Loucy (cell line): ENCODE measurements around the gene PARN.

Experiments used
- H2AFZ ChIP-seq: fragments of 200-600 bp; sonication (generic); 2 replicates; pipeline ENCODE4 v1.6.0; 2016; ENCODE audit warnings: antibody characterized with exemption, mild to moderate bottlenecking, low read length, moderate library complexity
- H3F3A ChIP-seq: fragments of 200-600 bp; 2 replicates; pipeline ENCODE4 v1.6.0; 2016; ENCODE audit warnings: antibody characterized with exemption, low read depth, mild to moderate bottlenecking
- H3K27me3 ChIP-seq: fragments of 200-600 bp; sonication (generic); 2 replicates; pipeline ENCODE4 v1.6.1; 2014; ENCODE audit warnings: low read length, mild to moderate bottlenecking; ENCODE audit not compliant: insufficient read depth, poor library complexity, severe bottlenecking
- H3K36me3 ChIP-seq: fragments of 200-600 bp; sonication (generic); 2 replicates; pipeline ENCODE4 v1.6.1; 2016; ENCODE audit warnings: low read length; ENCODE audit not compliant: insufficient read depth
- H3K4me1 ChIP-seq: fragments of 200-600 bp; sonication (generic); 2 replicates; pipeline ENCODE4 v1.5.1; 2014; ENCODE audit warnings: low read length, mild to moderate bottlenecking; ENCODE audit not compliant: insufficient read depth, poor library complexity, severe bottlenecking
- H3K4me2 ChIP-seq: fragments of 200-600 bp; sonication (generic); 2 replicates; pipeline ENCODE4 v1.6.0; 2014; ENCODE audit warnings: antibody characterized with exemption, low read length, low read depth, mild to moderate bottlenecking; ENCODE audit not compliant: poor library complexity, severe bottlenecking
- H3K4me3 ChIP-seq: fragments of 200-600 bp; sonication (generic); 2 replicates; pipeline ENCODE4 v1.5.1; 2014; ENCODE audit warnings: low read length, mild to moderate bottlenecking, mixed read lengths; ENCODE audit not compliant: poor library complexity, severe bottlenecking
- H3K79me2 ChIP-seq: fragments of 200-600 bp; sonication (generic); 2 replicates; pipeline ENCODE4 v1.6.1; 2014; ENCODE audit warnings: low read length; ENCODE audit not compliant: insufficient read depth
- H3K9ac ChIP-seq: fragments of 200-600 bp; sonication (generic); 2 replicates; pipeline ENCODE4 v1.6.0; 2014; ENCODE audit warnings: mild to moderate bottlenecking, low read depth, low read length, moderate library complexity; ENCODE audit not compliant: poor library complexity, severe bottlenecking
- H3K9me2 ChIP-seq: fragments of 200-600 bp; sonication (generic); replicated peaks from 2 replicates; pipeline ENCODE4 v1.6.1; 2016; ENCODE audit warnings: low read depth, low read length, mixed read lengths
- H3K9me3 ChIP-seq: fragments of 200-600 bp; sonication (generic); 2 replicates; pipeline ENCODE4 v1.6.1; 2014; ENCODE audit warnings: mild to moderate bottlenecking, antibody characterized with exemption, low read length, low read depth; ENCODE audit not compliant: insufficient read depth
- H4K20me1 ChIP-seq: fragments of 200-600 bp; sonication (generic); 2 replicates; pipeline ENCODE4 v1.6.0; 2014; ENCODE audit warnings: antibody characterized with exemption, low read length, mild to moderate bottlenecking; ENCODE audit not compliant: insufficient read depth, poor library complexity, severe bottlenecking
- EZH2phosphoT487 ChIP-seq: fragments of 200-600 bp; IDR thresholded peaks from 2 replicates; pipeline ENCODE4 v1.6.1; 2018; ENCODE audit warnings: antibody characterized with exemption, mild to moderate bottlenecking, moderate library complexity, borderline replicate concordance
- TF ChIP-seq, protein P1 (sequence below): fragments of 200-600 bp; sonication (generic); conservative IDR thresholded peaks from 2 replicates; pipeline ENCODE4 v1.5.1; 2014; ENCODE audit warnings: mild to moderate bottlenecking, antibody characterized with exemption, low read length

Gene PARN

GRCh38 chr16:14629919-14630619 is at the start of gene PARN:
TSS of gene PARN (minus strand) at chr16:14630260. CDS start at chr16:14630125, 135 bp downstream.
- Histone ChIP-seq H3K4me1 (peaks cover 4% of the 10 kb centered on the region), H3K4me3 (peak within 1 kb of the TSS; percentile 96), H3K9me2 (no peaks in the 10 kb centered on the region), H3K9me3 (no peaks in the 10 kb centered on the region), H3K9ac (peak within 1 kb of the TSS; percentile 95), H3K4me2 (peak within 1 kb of the TSS; percentile 94), H4K20me1 (peaks cover 23% of the 10 kb centered on the region), H3K36me3 (no peaks in the 10 kb centered on the region; the same call in 1 of the 2 replicates), H3K27me3 (no peaks in the 10 kb centered on the region), H2AFZ (peak within 1 kb of the TSS; percentile 43; the same call in 1 of the 2 replicates), H3K79me2 (peaks cover 45% of the 10 kb centered on the region), H3F3A (no peaks in the 10 kb centered on the region)
- TF ChIP-seq, protein P1, sequence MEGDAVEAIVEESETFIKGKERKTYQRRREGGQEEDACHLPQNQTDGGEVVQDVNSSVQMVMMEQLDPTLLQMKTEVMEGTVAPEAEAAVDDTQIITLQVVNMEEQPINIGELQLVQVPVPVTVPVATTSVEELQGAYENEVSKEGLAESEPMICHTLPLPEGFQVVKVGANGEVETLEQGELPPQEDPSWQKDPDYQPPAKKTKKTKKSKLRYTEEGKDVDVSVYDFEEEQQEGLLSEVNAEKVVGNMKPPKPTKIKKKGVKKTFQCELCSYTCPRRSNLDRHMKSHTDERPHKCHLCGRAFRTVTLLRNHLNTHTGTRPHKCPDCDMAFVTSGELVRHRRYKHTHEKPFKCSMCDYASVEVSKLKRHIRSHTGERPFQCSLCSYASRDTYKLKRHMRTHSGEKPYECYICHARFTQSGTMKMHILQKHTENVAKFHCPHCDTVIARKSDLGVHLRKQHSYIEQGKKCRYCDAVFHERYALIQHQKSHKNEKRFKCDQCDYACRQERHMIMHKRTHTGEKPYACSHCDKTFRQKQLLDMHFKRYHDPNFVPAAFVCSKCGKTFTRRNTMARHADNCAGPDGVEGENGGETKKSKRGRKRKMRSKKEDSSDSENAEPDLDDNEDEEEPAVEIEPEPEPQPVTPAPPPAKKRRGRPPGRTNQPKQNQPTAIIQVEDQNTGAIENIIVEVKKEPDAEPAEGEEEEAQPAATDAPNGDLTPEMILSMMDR, result no peak
- no peak for TF ChIP-seq EZH2phosphoT487

- no peaks in the 10 kb centered on the region for H3K9me3 ChIP-seq
- no peak overlapping the region for H2AFZ ChIP-seq
- no peaks in the 10 kb centered on the region for H3K79me2 ChIP-seq
- H3K36me3 ChIP-seq, result no peaks in the 10 kb centered on the region
- no peak overlapping the region for H3K9ac ChIP-seq
- H3K9me2 ChIP-seq, result no peaks in the 10 kb centered on the region
- no peaks in the 10 kb centered on the region for H4K20me1 ChIP-seq
- no peaks in the 10 kb centered on the region for H3K27me3 ChIP-seq
- TF ChIP-seq, protein P1, result no peak
- TF ChIP-seq EZH2phosphoT487, result no peak
- no peaks in the 10 kb centered on the region for H3F3A ChIP-seq
- H3K4me1 ChIP-seq, result no peaks in the 10 kb centered on the region
- H3K4me3 ChIP-seq, result no peak overlapping the region
- H3K4me2 ChIP-seq, result no peak overlapping the region
These were observed 48.9 kb upstream of the PARN start for GRCh38 chr16:14678748-14679497.

DNA sequence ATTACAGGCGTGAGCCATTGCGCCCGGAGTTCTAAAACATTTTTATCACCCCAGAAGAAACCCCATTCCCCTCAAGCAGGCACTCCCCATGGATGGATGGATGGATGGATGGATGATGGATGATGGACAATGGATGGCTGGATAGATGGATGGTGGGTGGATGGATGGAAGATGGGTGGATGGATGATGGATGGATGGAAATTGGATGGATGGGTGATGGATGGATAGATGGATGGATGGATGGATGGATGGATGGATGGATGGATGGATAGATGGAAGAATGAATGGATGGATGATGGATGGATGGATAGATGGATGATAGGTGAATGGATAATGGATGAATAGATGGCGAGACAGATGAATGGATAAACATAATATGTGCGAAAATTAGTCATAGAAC is 47.6 kb upstream of the PARN start:
- Histone ChIP-seq H3K9me3 (no peaks in the 10 kb centered on the region), H3K36me3 (no peaks in the 10 kb centered on the region), H3K9ac (no peak overlapping the region), H3F3A (no peaks in the 10 kb centered on the region), H3K4me2 (no peak overlapping the region), H4K20me1 (no peaks in the 10 kb centered on the region), H3K4me3 (no peak overlapping the region), H3K9me2 (no peaks in the 10 kb centered on the region), H2AFZ (no peak overlapping the region), H3K79me2 (no peaks in the 10 kb centered on the region), H3K4me1 (no peaks in the 10 kb centered on the region), H3K27me3 (no peaks in the 10 kb centered on the region)
- TF ChIP-seq EZH2phosphoT487, result no peak
- TF ChIP-seq, protein P1, result no peak
